ENCODE data around the gene LRBA. TPM values are rescaled to one million over a fixed set of nuclear protein-coding genes. Genes with fewer than 3 reads are reported as not detected.

The LRBA gene
- total RNA-seq, 1 experiment from 2014 or later, result 55.3 TPM

- no peak for DNase-seq
- Histone ChIP-seq H3K79me1 (ENCODE audit: insufficient read depth, low read depth, low read length, poor library complexity, severe bottlenecking) (no peaks in the 10 kb centered on the region), H4K5ac (ENCODE audit: insufficient read length, low read depth, low read length) (no peak overlapping the region), H3K27ac (ENCODE audit: insufficient read length, low read depth, low read length) (no peak overlapping the region), H3K18ac (ENCODE audit: insufficient read length, low read depth, low read length) (no peak overlapping the region), H2AFZ (ENCODE audit: low read length) (no peak overlapping the region), H4K91ac (ENCODE audit: insufficient read length, low read depth, low read length) (no peak overlapping the region), H3K79me2 (ENCODE audit: insufficient read depth, low read length) (no peaks in the 10 kb centered on the region), H3K9me3 (ENCODE audit: control insufficient read depth, low read depth, low read length) (no peaks in the 10 kb centered on the region), H2BK15ac (ENCODE audit: low read depth, low read length) (no peak overlapping the region), H3K9ac (ENCODE audit: extremely low read depth, insufficient read length, low read length) (no peak overlapping the region), H4K8ac (replicated peaks; ENCODE audit: insufficient read length, low read depth, low read length) (no peak overlapping the region), H3K23me2 (ENCODE audit: insufficient read length, low read depth, low read length, poor library complexity, severe bottlenecking) (no peaks in the 10 kb centered on the region), H2BK120ac (ENCODE audit: low read depth, low read length, poor library complexity, severe bottlenecking) (no peak overlapping the region), H3T11ph (ENCODE audit: low read length) (no peak overlapping the region), H2BK20ac (ENCODE audit: low read depth, low read length, poor library complexity, severe bottlenecking) (no peak overlapping the region), H3K27me3 (ENCODE audit: insufficient read depth, low read length) (no peaks in the 10 kb centered on the region), H3K23ac (ENCODE audit: insufficient read length, low read depth, low read length) (no peak overlapping the region), H2BK5ac (ENCODE audit: insufficient read length, low read length) (no peak overlapping the region), H3K14ac (ENCODE audit: insufficient read depth, low read length) (no peak overlapping the region), H4K20me1 (ENCODE audit: control insufficient read depth, insufficient read depth, insufficient read length) (no peaks in the 10 kb centered on the region), H3K56ac (ENCODE audit: insufficient read length, low read depth, low read length) (no peak overlapping the region), H3K4me2 (ENCODE audit: insufficient read depth, insufficient read length, low read length) (no peak overlapping the region), H2AK5ac (ENCODE audit: insufficient read length, low read length) (no peak overlapping the region), H2BK12ac (ENCODE audit: insufficient read length, low read depth, low read length) (no peak overlapping the region), H3K4ac (ENCODE audit: low read depth, low read length) (no peak overlapping the region), H3K4me1 (ENCODE audit: insufficient read depth, low read length) (no peaks in the 10 kb centered on the region)
- WGBS (ENCODE audit: extremely low coverage, insufficient read length, low lambda C conversion rate), result no CpG with 5 or more reads among the region's 1 CpG
- Mint-ChIP-seq H3K27me3 (ENCODE audit: low read depth) (no peaks in the 10 kb centered on the region), H3K36me3 (ENCODE audit: insufficient read depth in 1 of 3, low read depth in 3 of 3) (peaks cover 2 to 11% (median 4%) of the 10 kb centered on the region in 3 experiments; a peak in 6 of 7 replicates), H3K4me3 (no peak overlapping the region), H3K4me1 (peaks cover 7 to 8% of the 10 kb centered on the region in 2 experiments; a peak in 3 of 4 replicates), H3K27ac (no peak overlapping the region), H3K9me3 (no peaks in the 10 kb centered on the region)
- TF ChIP-seq CTCF (conservative IDR thresholded peaks at IDR 0.05), result no peak
Observed at GRCh38 chr4:150855981-150856510, 159.0 kb downstream of the LRBA start.
